ENCODE data around the gene ANXA6. TPM values are rescaled to one million over a fixed set of nuclear protein-coding genes. Genes with fewer than 3 reads are reported as not detected.

Gene ANXA6
- total RNA-seq, 2 donors from 2014 or later = 204 to 235 TPM

- H3K36me3 ChIP-seq (ENCODE audit: control insufficient read depth, insufficient read depth, low read length) = peaks cover 93% of the 10 kb centered on the region
- H3K27me3 Mint-ChIP-seq (ENCODE audit: insufficient read depth) = no peaks in the 10 kb centered on the region
These were observed 35.9 kb downstream of the ANXA6 start for GRCh38 chr5:151121665-151122064.

GRCh38 chr5:151121095-151121494 lies 36.5 kb downstream of the ANXA6 start:
- H3K4me3 Mint-ChIP-seq = no peak overlapping the region
- no peaks in the 10 kb centered on the region for H3K9me3 Mint-ChIP-seq
- 92 to 94% methylated on average over 2 of the region's 2 CpGs for WGBS, 2 experiments (ENCODE audit: insufficient coverage in 1 of 2, insufficient read length in 1 of 2)

More at GRCh38 chr5:151121665-151122064, 35.9 kb downstream of the ANXA6 start:
- Mint-ChIP-seq H3K4me3 (no peak overlapping the region), H3K27ac (no peak overlapping the region), H3K9me3 (no peaks in the 10 kb centered on the region), H3K4me1 (peaks cover 4% of the 10 kb centered on the region), H3K36me3 (ENCODE audit: low read depth) (peaks cover 76% of the 10 kb centered on the region)
- Histone ChIP-seq H3K4me3 (ENCODE audit: low read length) (no peak overlapping the region), H3K27me3 (ENCODE audit: control insufficient read depth, insufficient read depth, low read length, poor library complexity, severe bottlenecking) (no peaks in the 10 kb centered on the region), H3K27ac (ENCODE audit: low read depth, low read length) (no peak overlapping the region), H3K4me1 (ENCODE audit: control insufficient read depth, insufficient read depth, low read length) (no peaks in the 10 kb centered on the region), H3K9me3 (ENCODE audit: control insufficient read depth, low read length) (no peaks in the 10 kb centered on the region), H3K9ac (ENCODE audit: extremely low read depth, low read length, poor library complexity, severe bottlenecking) (no peak overlapping the region)
- WGBS, 2 experiments (ENCODE audit: insufficient coverage in 1 of 2, insufficient read length in 1 of 2) = 87 to 88% methylated on average over 5 of the region's 5 CpGs
- TF ChIP-seq CTCF (conservative IDR thresholded peaks at IDR 0.05) = no peak
- no peak for DNase-seq

GRCh38 chr5:151118913-151119575 lies 38.5 kb downstream of the ANXA6 start:
- TF ChIP-seq CTCF (conservative IDR thresholded peaks at IDR 0.05) = no peak
- no peaks in the 10 kb centered on the region for H3K27me3 ChIP-seq (ENCODE audit: control insufficient read depth, insufficient read depth, low read length, poor library complexity, severe bottlenecking)
- no peak overlapping the region for H3K27ac ChIP-seq (ENCODE audit: low read depth, low read length)
- Mint-ChIP-seq H3K27ac (no peak overlapping the region), H3K4me3 (no peak overlapping the region), H3K27me3 (ENCODE audit: insufficient read depth) (no peaks in the 10 kb centered on the region), H3K4me1 (no peaks in the 10 kb centered on the region), H3K9me3 (no peaks in the 10 kb centered on the region), H3K36me3 (ENCODE audit: low read depth) (peaks cover 67% of the 10 kb centered on the region)
- no peak overlapping the region for H3K4me3 ChIP-seq (ENCODE audit: low read length)
- H3K9me3 ChIP-seq (ENCODE audit: control insufficient read depth, low read length) = no peaks in the 10 kb centered on the region
- peaks cover 93% of the 10 kb centered on the region for H3K36me3 ChIP-seq (ENCODE audit: control insufficient read depth, insufficient read depth, low read length)
- 94 to 98% methylated on average over 6 to 7 of the region's 7 CpGs for WGBS, 2 experiments (ENCODE audit: insufficient coverage in 1 of 2, insufficient read length in 1 of 2)
- DNase-seq = no peak
- H3K4me1 ChIP-seq (ENCODE audit: control insufficient read depth, insufficient read depth, low read length) = no peaks in the 10 kb centered on the region
- H3K9ac ChIP-seq (ENCODE audit: extremely low read depth, low read length, poor library complexity, severe bottlenecking) = no peak overlapping the region

More at GRCh38 chr5:151121095-151121494, 36.5 kb downstream of the ANXA6 start:
- peaks cover under 1% of the 10 kb centered on the region for H3K4me1 Mint-ChIP-seq
- no peak for DNase-seq
- Histone ChIP-seq H3K27me3 (ENCODE audit: control insufficient read depth, insufficient read depth, low read length, poor library complexity, severe bottlenecking) (no peaks in the 10 kb centered on the region), H3K9ac (ENCODE audit: extremely low read depth, low read length, poor library complexity, severe bottlenecking) (no peak overlapping the region), H3K27ac (ENCODE audit: low read depth, low read length) (no peak overlapping the region), H3K4me3 (ENCODE audit: low read length) (no peak overlapping the region), H3K9me3 (ENCODE audit: control insufficient read depth, low read length) (no peaks in the 10 kb centered on the region), H3K36me3 (ENCODE audit: control insufficient read depth, insufficient read depth, low read length) (peaks cover 96% of the 10 kb centered on the region), H3K4me1 (ENCODE audit: control insufficient read depth, insufficient read depth, low read length) (no peaks in the 10 kb centered on the region)
- no peak for TF ChIP-seq CTCF (conservative IDR thresholded peaks at IDR 0.05)
- peaks cover 76% of the 10 kb centered on the region for H3K36me3 Mint-ChIP-seq (ENCODE audit: low read depth)
- no peaks in the 10 kb centered on the region for H3K27me3 Mint-ChIP-seq (ENCODE audit: insufficient read depth)
- H3K27ac Mint-ChIP-seq = no peak overlapping the region

Measured in endodermal cell (in vitro differentiated cells).